Breast epithelium (tissue), 3 donors: ENCODE measurements around the gene DPP4.

Experiments
- POLR2AphosphoS5 ChIP-seq, 3 donors: sonication (generic); formaldehyde crosslinking; IDR thresholded peaks; one replicate each; pipeline ENCODE4 v1.6.1; 2017; ENCODE audit warnings: antibody characterized with exemption in 3 of 3
- TF ChIP-seq, protein P1 (sequence below), 3 donors: fragments of 450-650 bp; IDR thresholded peaks; one replicate each; pipeline ENCODE4 v1.5.1; 2016 to 2017; ENCODE audit warnings: antibody characterized with exemption in 3 of 3, mild to moderate bottlenecking in 3 of 3, moderate library complexity in 3 of 3

DNA sequence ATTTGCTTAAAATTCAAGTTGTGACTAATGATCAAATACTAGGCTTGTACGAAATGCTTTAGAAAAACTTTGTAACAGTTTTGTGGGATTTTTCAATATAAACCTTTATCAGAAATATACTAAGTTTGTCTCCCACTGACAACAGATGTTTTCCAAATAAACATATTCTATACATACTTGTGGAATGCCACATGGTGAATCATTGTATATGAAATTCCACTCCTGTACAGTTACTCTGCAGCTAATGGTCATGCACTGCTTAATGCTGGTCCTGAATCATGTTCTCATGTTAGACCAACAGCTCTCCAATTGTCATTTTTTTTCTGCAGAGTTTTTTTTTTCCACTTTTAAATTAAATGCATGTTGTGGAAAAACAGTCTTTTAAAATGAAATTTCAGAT, 90.1 kb downstream of the DPP4 start:
- TF ChIP-seq, protein P1, sequence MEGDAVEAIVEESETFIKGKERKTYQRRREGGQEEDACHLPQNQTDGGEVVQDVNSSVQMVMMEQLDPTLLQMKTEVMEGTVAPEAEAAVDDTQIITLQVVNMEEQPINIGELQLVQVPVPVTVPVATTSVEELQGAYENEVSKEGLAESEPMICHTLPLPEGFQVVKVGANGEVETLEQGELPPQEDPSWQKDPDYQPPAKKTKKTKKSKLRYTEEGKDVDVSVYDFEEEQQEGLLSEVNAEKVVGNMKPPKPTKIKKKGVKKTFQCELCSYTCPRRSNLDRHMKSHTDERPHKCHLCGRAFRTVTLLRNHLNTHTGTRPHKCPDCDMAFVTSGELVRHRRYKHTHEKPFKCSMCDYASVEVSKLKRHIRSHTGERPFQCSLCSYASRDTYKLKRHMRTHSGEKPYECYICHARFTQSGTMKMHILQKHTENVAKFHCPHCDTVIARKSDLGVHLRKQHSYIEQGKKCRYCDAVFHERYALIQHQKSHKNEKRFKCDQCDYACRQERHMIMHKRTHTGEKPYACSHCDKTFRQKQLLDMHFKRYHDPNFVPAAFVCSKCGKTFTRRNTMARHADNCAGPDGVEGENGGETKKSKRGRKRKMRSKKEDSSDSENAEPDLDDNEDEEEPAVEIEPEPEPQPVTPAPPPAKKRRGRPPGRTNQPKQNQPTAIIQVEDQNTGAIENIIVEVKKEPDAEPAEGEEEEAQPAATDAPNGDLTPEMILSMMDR (IDR thresholded peaks at IDR 0.05) = no peak
- no peak for TF ChIP-seq POLR2AphosphoS5 (IDR thresholded peaks at IDR 0.05)
